NCI-H774 (cell line): ENCODE results near the gene ELOVL7.
"Not testable (repeated sequence)": the region's sequence is repeated elsewhere in the genome, so short reads cannot be mapped to it uniquely, and the experiment has no call there.

Experiments
- DNase-seq: peaks from one replicate; lab custom pipeline; 2025; lab: John Stamatoyannopoulos, UW

ELOVL7 gene

DNA sequence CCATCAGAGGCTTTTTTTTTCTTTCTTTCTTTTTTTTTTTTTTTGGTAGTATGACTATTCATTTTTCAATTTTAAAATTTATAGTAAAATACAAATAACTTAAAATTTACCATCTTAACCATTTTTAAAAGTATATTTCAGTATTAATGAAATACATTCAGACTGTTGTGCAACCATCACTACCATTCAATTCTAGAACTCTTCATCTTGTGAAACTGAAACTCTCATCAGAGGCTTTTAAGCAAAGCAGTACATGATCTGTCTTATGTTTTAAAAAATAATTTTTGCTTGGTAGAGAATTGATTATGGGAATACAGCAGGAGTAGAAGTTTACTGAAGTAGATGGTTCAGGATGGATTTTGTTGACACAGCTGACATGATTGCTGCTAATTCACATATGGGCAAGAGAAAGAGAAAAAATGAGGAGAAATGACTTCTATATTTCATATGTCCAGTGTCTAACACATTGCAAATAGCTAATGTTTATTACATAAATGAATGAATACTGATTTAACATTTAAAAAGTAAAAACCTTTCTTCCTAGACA is 13.4 kb downstream of the ELOVL7 start:
- no peak for DNase-seq

DNA sequence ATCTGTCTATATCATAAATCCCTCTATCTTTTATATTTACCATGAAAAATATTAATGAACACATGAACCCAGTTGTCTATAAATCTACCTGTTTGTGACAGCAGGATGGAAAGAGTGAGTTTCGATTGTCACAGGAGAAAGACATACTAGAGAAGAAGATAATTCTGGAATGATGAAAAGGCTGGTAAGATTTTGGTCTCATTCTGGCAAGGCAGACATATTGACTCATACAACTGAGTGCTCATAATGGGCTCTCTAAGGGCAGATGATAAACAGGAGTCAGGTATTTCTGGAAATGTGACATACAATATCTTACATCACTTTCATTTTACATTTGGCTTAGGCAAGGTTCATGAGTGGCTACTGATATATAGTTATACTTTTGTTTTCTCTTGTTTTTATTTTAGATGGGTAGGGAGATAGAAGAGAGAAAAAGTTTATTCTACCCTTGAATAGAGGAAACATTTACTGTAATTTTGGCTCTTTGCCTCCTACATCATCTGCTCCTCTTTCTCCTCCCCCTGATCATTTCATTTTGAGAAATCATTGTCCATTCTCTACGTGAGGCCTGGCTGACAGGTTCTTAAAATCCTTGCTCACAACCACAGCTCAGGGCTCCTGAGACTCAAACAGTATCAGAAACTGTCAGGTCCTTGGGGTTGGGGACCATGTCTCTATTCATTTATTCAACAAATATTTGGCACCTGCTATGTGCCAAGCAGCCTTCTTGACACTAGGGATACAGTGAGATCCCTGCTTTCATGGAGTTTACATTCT is 14.4 kb downstream of the ELOVL7 start:
- DNase-seq, result no peak

GRCh38 chr5:60827201-60827600 is 16.9 kb downstream of the ELOVL7 start:
- DNase-seq, result no peak

DNA sequence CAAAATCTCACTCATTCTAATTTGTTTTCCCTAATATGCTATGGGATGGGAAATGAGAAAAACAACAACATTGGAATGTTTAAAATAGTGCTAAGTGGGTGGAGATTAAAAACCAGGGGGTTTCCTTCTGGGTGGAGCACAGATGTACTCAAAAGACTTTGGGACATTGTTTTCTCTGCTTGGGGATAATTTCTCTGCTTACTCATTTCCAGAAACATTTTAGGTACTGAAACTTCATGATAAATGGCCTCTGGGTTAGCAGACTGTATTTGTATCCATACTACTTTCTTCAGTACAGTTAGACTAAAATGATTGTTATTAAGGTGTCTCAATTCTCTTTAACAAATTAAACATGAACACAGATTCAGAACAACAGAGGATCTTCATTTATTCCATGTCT is 17.4 kb downstream of the ELOVL7 start:
- no peak for DNase-seq

DNA sequence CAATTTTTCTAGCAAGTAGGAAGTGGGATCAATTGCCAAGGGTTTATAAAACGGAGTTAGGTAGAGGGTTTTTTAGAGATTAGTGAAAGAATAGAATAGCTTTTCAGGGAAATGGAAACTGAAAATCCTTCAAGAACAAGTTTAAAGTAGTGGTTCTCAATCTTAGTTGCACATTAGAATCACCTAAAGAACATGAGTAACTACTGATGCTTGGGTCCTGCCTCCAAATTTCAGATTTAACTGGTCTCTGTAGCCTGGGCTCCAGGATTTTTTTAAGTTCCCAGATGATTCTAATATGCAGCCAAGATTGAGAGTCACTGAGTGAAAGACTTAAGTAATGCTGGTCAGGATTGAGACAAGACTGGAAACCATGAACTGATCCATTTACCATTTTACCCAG is 20.5 kb downstream of the ELOVL7 start:
- no peak for DNase-seq

GRCh38 chr5:60822285-60822556 is 21.8 kb downstream of the ELOVL7 start:
- DNase-seq, result no peak

- no peak for DNase-seq
Measured at GRCh38 chr5:60821488-60822284, 22.4 kb downstream of the ELOVL7 start.

DNA sequence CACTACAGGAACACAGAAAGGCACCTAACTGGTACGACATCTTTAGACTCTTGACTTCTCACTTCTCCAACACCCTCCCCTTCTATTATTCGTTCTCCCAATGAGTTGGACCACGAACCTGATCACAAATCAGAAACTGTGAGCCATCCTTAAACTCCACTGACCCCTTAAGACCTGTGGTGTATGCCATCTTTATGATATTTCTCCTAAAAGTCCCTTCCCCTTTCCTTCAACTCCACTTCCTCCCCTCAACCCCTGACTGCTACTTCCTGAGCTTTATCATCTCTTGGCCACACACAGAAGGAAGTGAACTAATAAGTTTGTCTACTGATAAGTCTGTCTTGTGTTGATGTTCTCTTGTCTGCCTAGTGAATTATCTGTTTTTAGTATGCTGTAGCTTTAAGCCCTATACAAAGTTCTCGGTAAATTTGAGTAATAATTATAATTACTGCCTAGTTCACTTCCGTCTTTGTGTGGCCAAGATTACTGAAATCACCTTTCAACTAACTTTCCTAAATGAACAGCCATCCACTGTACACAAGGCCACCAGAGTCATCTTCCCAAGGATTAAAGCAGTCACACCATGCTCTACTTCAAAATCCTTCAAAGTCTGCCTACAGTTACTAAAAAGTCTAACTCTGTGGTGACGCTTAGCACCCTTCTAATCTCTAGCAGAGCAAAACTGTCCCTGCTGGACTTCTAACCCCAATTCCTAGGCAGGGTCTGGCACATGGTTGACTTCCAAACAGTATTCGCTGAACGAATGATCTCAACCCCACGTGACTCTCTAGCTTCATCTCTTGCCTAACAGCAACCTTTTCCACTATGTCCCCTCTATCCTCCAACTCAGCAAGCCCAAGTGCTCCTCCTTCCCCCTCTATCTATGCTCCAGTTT is 23.2 kb downstream of the ELOVL7 start:
- no peak for DNase-seq

DNA sequence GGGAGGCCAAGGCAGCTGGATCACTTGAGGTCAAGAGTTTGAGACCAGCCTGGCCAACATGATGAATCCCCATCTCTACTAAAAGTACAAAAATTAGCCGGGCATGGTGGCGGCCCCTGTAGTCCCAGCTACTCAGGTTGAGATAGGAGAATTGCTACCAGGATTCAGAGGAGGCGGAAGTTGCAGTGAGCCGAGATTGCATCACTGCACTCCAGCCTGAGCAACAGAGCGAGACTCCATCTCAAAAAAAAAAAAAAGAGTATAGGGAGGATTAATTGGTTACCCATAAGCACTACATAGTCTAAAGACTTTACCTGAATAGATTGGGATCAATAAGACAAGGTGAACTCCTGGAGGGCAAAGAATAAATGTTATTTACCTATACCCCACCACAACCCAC is 27.9 kb downstream of the ELOVL7 start:
- not testable (repeated sequence) for DNase-seq

DNA sequence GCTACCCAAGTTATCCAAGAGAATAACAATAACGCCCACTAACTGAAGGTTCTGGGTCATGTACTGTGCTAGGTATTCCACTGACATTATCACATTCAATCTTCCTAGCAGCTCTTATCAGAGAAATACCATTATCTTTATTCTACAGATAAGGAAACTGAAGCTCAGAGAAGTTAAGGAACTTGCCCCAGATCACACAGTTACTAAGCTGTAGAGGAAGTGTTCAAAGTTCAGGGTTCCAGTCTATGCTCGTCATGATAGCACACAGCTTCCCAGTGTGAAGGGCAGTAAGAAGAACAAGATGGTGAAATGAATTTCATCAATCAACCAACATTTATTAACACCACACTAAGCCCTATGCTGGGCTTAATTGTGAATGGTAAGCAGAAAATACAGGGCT is 29.6 kb downstream of the ELOVL7 start:
- DNase-seq, result no peak

GRCh38 chr5:60812426-60812825 is 31.6 kb downstream of the ELOVL7 start:
- no peak for DNase-seq

- no peak for DNase-seq
Measured at GRCh38 chr5:60811105-60811504, 33.0 kb downstream of the ELOVL7 start.

DNA sequence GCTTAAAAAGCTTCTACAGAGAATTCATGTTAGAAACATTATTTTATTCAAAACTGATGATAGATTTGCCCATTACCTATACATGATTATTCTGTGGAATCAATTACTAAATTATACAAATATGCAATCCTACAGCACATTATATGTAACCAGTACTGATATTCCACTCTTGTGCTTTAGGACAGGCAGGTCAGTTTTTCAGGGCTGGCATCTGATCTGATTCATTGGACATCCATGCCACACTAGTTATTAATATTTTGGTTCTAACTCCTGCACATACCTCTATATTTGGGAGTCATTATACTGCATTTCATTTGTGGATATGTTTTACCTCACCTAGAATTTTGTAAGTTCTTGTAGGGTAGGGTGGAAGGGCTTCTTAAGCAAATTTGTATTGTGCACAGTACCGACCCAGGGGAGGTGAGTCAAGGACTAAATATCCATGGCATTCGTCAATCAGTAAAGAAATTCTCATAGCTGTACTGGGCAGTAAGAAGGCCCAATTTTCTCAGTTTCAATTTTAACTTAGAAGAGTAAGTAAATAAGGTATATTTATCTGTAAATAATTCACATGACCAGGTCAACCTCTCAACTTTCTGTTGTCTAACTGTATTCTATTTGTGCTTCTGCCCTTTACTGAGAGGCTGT is 33.5 kb downstream of the ELOVL7 start:
- DNase-seq, result no peak

- no peak for DNase-seq
Measured at GRCh38 chr5:60809891-60810425, 34.1 kb downstream of the ELOVL7 start.

DNA sequence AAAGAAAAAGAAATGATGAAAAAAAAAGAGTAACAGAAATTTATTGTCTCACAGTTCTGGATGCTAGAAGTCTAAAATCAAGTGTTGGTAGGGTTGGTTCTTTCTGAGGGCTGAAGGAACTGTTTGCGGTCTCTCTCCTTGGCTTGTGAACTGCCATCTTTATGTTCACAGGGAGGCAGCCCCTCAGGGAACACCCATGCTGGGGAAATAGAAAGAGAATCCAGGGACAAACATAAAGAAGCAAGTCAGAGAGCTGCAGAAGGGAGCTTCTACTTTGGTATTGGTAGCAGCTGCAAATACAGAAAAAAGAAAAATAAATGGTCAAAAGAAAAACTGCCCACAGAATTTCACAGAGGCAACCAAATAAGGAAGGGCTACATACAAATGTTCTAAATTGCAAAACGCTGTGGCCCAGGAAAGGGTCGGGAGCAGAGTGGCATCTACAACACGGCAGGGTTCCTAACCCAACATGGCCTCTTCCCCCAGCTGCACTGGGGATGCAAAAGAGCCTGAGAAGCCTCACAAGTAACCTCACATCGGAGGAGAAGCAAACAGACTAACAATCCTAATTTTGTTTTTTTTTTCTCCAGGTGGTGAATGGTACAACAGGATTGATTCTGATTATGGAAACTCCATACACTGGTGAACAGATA is 37.4 kb downstream of the ELOVL7 start:
- DNase-seq, result no peak

DNA sequence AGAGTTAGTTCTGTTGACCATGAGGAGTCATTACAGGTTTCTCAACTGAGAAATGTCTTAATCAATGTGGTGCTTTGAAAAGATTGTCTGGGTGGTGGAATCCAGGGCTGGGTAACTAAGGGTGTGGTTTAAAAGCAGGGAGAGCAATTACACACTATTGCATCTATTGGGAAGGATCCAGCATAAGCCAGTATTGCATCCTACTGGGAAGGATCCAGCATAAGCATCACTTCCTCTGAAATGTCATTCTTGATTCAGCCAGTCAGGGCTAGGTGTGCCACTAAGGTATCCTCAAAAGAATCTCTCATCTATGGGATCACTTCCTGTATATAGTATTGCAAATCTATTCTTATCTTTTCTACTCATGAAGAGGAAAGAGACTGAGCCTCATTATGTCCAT is 38.6 kb downstream of the ELOVL7 start:
- DNase-seq, result no peak

GRCh38 chr5:60803712-60804111 is 40.4 kb downstream of the ELOVL7 start:
- DNase-seq, result no peak

DNA sequence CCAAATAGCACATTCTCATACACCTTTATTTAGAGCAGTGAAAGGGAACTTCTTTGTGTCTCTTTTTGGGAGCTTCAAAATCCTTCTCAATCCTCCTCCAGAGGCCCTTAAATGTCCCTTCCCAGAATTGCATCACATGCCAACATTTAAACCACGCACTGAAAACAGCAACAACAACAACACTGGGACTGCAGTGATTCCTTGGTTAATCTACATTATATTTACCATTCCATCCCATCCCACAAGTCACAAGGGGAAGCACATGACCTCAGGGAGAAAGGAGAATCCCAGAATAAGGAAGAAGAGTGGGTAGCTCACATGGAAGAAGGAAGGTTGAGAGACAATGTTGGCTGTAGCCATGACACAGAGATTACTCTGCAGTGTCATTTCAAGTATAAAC is 41.1 kb downstream of the ELOVL7 start:
- no peak for DNase-seq

DNA sequence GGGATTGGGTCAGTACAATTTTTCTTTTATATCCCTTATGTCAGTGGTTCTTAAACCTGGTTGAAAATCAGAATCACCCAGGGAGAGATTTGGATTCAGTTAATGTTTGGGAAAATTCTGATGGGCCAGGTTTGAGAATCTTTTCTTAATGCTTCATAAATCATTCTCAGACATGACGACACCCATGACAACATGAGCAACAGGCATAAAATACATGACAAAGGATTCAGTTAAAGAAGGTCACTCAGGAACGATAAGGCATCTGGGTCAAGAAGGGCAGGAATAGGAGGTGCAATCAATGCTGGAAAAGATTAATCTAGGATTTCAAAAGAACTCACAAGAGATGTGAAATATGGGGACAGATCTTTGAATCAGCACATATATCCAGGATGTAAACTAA is 41.8 kb downstream of the ELOVL7 start:
- DNase-seq, result no peak

- DNase-seq, result no peak
Measured at GRCh38 chr5:60797482-60798153, 46.5 kb downstream of the ELOVL7 start.
